Colon (tissue), 2 donors: ENCODE data around the gene ZNF169.
"Not testable (repeated sequence)": the region's sequence is repeated elsewhere in the genome, so short reads cannot be mapped to it uniquely, and the experiment has no call there.

Experiments
- FAIRE-seq: peaks from 2 replicates; lab custom pipeline; 2012; peaks lifted over from hg19 to GRCh38; lab: Jason Lieb, UNC
- donor health status: control.
- donor health status: control.

ZNF169 gene

GRCh38 chr9:94287877-94288513 lies 28.9 kb downstream of the ZNF169 start:
- no peak for FAIRE-seq

DNA sequence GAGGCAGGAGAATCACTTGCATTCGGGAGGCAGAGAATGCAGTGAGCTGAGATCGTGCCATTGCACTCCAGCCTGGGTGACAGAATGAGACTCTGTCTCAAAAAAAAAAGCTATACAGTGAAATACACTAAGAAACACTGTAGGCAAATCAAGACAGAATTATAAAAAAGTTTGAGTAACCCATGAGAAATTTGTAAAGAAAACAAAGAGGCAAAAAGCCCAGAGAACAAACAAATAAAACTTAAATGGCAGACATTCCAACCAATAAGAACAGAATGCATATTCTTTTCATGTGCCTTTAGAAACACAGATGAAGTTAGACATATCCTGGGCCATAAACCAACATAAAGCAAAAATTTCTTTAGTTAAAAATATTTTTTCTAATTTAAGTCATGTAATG lies 30.6 kb downstream of the ZNF169 start:
- FAIRE-seq, result no peak

GRCh38 chr9:94298949-94299599 lies 40.0 kb downstream of the ZNF169 start:
- FAIRE-seq, result no peak

GRCh38 chr9:94300470-94301301 lies 41.6 kb downstream of the ZNF169 start:
- FAIRE-seq, result no peak

DNA sequence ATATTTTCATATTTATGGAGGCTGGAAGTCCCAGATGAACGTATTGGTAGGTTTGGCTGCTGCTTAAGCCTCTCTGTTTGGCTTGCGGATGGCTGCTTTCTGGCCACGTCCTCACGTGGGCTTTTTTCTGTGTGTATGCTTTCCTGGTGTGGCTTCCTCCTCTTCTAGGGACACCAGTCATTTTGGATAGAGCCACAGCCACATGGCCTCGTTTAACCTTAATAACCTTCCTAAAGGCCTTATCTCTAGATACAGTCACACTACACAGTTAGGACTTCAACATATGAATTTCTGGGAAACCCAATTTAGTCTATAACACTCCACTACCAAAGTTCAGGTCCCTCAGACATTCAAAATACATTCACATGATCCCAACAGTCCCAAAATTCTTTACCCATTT lies 42.5 kb downstream of the ZNF169 start:
- FAIRE-seq, result no peak

GRCh38 chr9:94302426-94302825 lies 43.3 kb downstream of the ZNF169 start:
- FAIRE-seq, result no peak

DNA sequence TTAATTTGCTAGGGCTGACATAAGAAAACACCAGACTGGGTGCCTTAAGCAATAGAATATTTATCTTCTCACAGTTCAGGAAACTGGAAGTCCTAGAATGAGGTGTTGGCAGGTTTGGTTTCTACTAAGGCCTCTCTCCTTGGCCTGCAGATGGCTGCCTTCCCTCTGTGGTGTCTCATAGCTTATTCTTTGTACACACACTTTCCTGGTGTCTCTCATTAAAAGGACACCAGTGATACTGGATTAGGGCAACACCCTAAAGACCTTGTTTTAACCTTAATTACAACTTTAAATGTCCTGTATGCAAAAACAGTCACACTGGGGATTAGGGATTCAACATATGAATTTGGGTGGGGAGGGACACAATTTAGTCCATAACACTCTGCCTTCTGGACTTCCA lies 44.2 kb downstream of the ZNF169 start:
- no peak for FAIRE-seq

- not testable (repeated sequence) for FAIRE-seq
These were observed 56.2 kb downstream of the ZNF169 start for GRCh38 chr9:94315034-94315984.

GRCh38 chr9:94316236-94316635 lies 57.1 kb downstream of the ZNF169 start:
- FAIRE-seq, result not testable (repeated sequence)

- not testable (repeated sequence) for FAIRE-seq
These were observed 59.0 kb downstream of the ZNF169 start for GRCh38 chr9:94317949-94318657.

GRCh38 chr9:94322342-94322940 lies 63.3 kb downstream of the ZNF169 start:
- not testable (repeated sequence) for FAIRE-seq

- not testable (repeated sequence) for FAIRE-seq
These were observed 64.2 kb downstream of the ZNF169 start for GRCh38 chr9:94323153-94323798.

DNA sequence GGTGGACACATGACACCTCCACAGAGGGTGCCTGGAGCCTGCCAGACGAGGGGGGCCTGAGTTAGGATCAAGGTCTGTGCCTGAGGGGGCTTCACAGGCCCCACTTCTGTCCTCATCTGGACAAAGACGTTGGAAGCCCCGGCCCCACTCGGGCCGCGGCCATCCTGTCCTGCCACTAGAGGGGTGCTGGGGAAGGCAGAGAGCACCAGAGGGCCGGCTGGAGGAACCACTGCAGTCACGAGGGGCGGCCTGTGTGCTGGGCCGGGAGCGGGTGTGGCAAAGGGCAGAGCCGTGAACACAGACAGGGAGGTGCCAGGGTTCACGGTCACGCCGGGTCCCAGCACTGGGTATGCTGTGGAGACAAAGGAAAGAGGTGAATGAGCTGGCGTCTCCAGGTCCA lies 66.5 kb downstream of the ZNF169 start:
- not testable (repeated sequence) for FAIRE-seq

DNA sequence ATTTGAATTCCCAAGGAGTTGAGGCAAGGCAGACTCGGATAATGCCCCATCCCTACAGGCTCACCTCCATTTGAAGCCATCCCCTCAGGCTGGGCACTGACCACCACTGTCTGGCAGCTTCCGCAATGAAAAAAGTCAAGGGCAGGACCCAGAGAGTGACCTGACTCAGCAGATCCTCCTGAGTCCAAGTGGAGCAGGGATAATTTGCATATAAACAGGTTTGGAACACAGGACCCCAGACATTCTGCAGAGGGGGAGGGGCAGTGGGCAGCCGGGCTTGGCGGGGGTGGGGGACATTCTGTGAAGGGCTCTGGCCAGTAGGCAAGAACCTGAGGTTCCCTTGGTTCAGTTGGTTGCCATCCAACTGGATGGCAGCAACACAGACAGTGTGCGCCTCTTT lies 69.4 kb downstream of the ZNF169 start, which contains the start of gene NUTM2F:
TSS of gene NUTM2F (minus strand) at position 101 of the 400 bp plus-strand sequence. CDS start at position 80, 21 bp downstream.
- FAIRE-seq, result not testable (repeated sequence)

- FAIRE-seq, result not testable (repeated sequence)
These were observed 77.3 kb downstream of the ZNF169 start for GRCh38 chr9:94336445-94336844.

GRCh38 chr9:94338723-94339122 lies 79.6 kb downstream of the ZNF169 start:
- FAIRE-seq, result not testable (repeated sequence)

DNA sequence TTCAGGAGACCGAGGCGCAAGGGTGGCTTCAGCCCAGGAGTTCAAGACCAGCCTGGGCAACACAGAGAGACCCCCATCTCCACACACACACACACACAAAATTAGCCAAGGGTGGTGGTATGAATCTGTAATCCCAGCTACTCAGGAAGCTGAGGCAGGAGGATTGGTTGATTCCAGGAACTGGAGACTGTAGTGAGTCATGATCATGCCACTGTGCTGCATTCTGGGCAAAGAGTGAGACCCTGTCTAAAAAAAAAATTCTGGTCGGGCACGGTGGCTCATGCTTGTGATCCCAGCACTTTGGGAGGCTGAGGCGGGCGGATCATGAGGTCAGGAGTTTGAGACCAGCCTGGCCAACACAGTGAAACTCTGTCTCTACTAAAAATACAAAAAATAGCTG lies 80.6 kb downstream of the ZNF169 start:
- not testable (repeated sequence) for FAIRE-seq

DNA sequence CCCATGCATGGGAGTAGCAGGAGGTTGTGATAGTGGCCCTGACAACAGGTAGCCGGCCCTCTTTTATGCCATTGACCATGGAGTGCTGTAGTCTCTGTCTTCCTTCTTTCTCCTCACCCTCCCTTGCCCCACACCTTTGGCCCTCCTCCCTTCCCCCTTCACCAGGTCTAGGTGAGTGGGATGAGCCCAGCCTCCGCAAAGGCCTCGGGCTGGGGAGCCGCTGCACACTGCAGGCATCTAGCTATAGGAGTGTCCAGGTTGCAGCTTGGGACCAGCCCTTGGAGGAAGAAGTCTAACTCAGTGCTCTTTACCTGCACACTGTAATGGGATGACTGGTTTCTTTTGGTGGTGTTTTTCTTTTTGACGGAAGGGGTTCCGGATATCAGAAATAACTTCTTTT lies 81.7 kb downstream of the ZNF169 start:
- FAIRE-seq, result not testable (repeated sequence)

DNA sequence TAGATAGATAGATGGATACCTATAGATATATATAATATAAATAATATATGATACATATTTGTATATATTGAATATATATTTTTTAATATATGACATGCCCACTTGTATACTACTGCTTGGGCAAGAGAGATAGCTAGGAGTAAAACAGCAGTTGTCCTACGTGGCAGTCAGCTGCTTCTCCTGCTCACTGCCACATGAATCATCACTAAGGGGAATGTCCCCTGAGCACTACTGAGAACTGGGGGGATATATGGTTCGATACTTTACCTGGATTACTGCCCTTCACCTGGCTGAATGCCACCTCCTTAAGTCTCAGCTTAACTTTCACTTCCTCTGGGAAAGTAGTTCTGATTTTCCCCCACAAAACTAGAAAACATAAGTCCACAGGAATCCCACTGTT lies 82.6 kb downstream of the ZNF169 start:
- not testable (repeated sequence) for FAIRE-seq

GRCh38 chr9:94347451-94347850 lies 88.4 kb downstream of the ZNF169 start:
- FAIRE-seq, result not testable (repeated sequence)
